Measurements from ENCODE around the gene NKD2. TPM values are rescaled to one million over a fixed set of nuclear protein-coding genes. Genes with fewer than 3 reads are reported as not detected.

NKD2 gene
- total RNA-seq, 1 donor from 2014 or later: 1.8 TPM

- peaks cover 11% of the 10 kb centered on the region for H3K4me1 Mint-ChIP-seq (ENCODE audit: unreplicated experiment)
- H3K27ac Mint-ChIP-seq (ENCODE audit: unreplicated experiment): no peak overlapping the region
- H3K27me3 Mint-ChIP-seq (ENCODE audit: unreplicated experiment): peaks cover 5% of the 10 kb centered on the region
- no peak for DNase-seq (ENCODE audit: low spot score)
- H3K9me3 Mint-ChIP-seq (ENCODE audit: unreplicated experiment): peaks cover 4% of the 10 kb centered on the region
- H3K36me3 Mint-ChIP-seq (ENCODE audit: low read depth, unreplicated experiment): peaks cover 6% of the 10 kb centered on the region
- no peak for TF ChIP-seq CTCF (IDR thresholded peaks at IDR 0.05; ENCODE audit: unreplicated experiment)
- no peak overlapping the region for H3K4me3 Mint-ChIP-seq (ENCODE audit: unreplicated experiment)
These were observed 20.3 kb upstream of the NKD2 start for GRCh38 chr5:988322-988721.

- TF ChIP-seq CTCF (IDR thresholded peaks at IDR 0.05; ENCODE audit: unreplicated experiment): no peak
- peaks cover 15% of the 10 kb centered on the region for H3K4me1 Mint-ChIP-seq (ENCODE audit: unreplicated experiment)
- peaks cover 3% of the 10 kb centered on the region for H3K27me3 Mint-ChIP-seq (ENCODE audit: unreplicated experiment)
- H3K36me3 Mint-ChIP-seq (ENCODE audit: low read depth, unreplicated experiment): no peaks in the 10 kb centered on the region
- no peak overlapping the region for H3K4me3 Mint-ChIP-seq (ENCODE audit: unreplicated experiment)
- H3K9me3 Mint-ChIP-seq (ENCODE audit: unreplicated experiment): peaks cover 4% of the 10 kb centered on the region
- DNase-seq (ENCODE audit: low spot score): peak; percentile 73
- H3K27ac Mint-ChIP-seq (ENCODE audit: unreplicated experiment): peak overlapping the region; percentile 84
These were observed 18.6 kb upstream of the NKD2 start for GRCh38 chr5:989961-990530.

- H3K27ac Mint-ChIP-seq (ENCODE audit: unreplicated experiment): no peak overlapping the region
- no peak for TF ChIP-seq CTCF (IDR thresholded peaks at IDR 0.05; ENCODE audit: unreplicated experiment)
- H3K4me3 Mint-ChIP-seq (ENCODE audit: unreplicated experiment): no peak overlapping the region
- peaks cover 5% of the 10 kb centered on the region for H3K27me3 Mint-ChIP-seq (ENCODE audit: unreplicated experiment)
- peaks cover 4% of the 10 kb centered on the region for H3K9me3 Mint-ChIP-seq (ENCODE audit: unreplicated experiment)
- H3K4me1 Mint-ChIP-seq (ENCODE audit: unreplicated experiment): peaks cover 18% of the 10 kb centered on the region
- DNase-seq (ENCODE audit: low spot score): no peak
- H3K36me3 Mint-ChIP-seq (ENCODE audit: low read depth, unreplicated experiment): no peaks in the 10 kb centered on the region
These were observed 16.9 kb upstream of the NKD2 start for GRCh38 chr5:991472-992267.

- Mint-ChIP-seq H3K27me3 (ENCODE audit: unreplicated experiment) (peaks cover 3% of the 10 kb centered on the region), H3K9me3 (ENCODE audit: unreplicated experiment) (no peaks in the 10 kb centered on the region), H3K36me3 (ENCODE audit: low read depth, unreplicated experiment) (no peaks in the 10 kb centered on the region), H3K4me3 (ENCODE audit: unreplicated experiment) (no peak overlapping the region), H3K27ac (ENCODE audit: unreplicated experiment) (no peak overlapping the region), H3K4me1 (ENCODE audit: unreplicated experiment) (peaks cover 27% of the 10 kb centered on the region)
- no peak for DNase-seq (ENCODE audit: low spot score)
- TF ChIP-seq CTCF (IDR thresholded peaks at IDR 0.05; ENCODE audit: unreplicated experiment): no peak
These were observed 14.4 kb upstream of the NKD2 start for GRCh38 chr5:994272-994607.

- H3K9me3 Mint-ChIP-seq (ENCODE audit: unreplicated experiment): no peaks in the 10 kb centered on the region
- no peak overlapping the region for H3K4me3 Mint-ChIP-seq (ENCODE audit: unreplicated experiment)
- TF ChIP-seq CTCF (IDR thresholded peaks at IDR 0.05; ENCODE audit: unreplicated experiment): no peak
- H3K27ac Mint-ChIP-seq (ENCODE audit: unreplicated experiment): no peak overlapping the region
- H3K36me3 Mint-ChIP-seq (ENCODE audit: low read depth, unreplicated experiment): no peaks in the 10 kb centered on the region
- DNase-seq (ENCODE audit: low spot score): no peak
- peaks cover 25% of the 10 kb centered on the region for H3K4me1 Mint-ChIP-seq (ENCODE audit: unreplicated experiment)
- H3K27me3 Mint-ChIP-seq (ENCODE audit: unreplicated experiment): peaks cover 3% of the 10 kb centered on the region
These were observed 13.8 kb upstream of the NKD2 start for GRCh38 chr5:994821-995220.
